ENCODE data around the gene SH3RF3. TPM values are rescaled to one million over a fixed set of nuclear protein-coding genes. Genes with fewer than 3 reads are reported as not detected.

SH3RF3 gene
- total and polyA plus RNA-seq, 10 of the 15 experiments (the other 5 are each of a cell fraction or from before 2014, with no cell fraction given), result 0.08 to 8.8 (median 2.3) TPM

GRCh38 chr2:109124982-109125592 lies 3.9 kb upstream of the SH3RF3 start (continued):
- TF ChIP-seq HSF1 (IDR thresholded peaks at IDR 0.05; ENCODE audit: low read depth, low read length) (no peak), RELA (IDR thresholded peaks at IDR 0.05; ENCODE audit: borderline replicate concordance, partially characterized antibody) (no peak), ZNF384 (IDR thresholded peaks at IDR 0.05; ENCODE audit: borderline replicate concordance, low read depth, low read length) (no peak), SUZ12 (IDR thresholded peaks at IDR 0.05; ENCODE audit: unreplicated experiment) (no peak), ZSCAN29 (IDR thresholded peaks at IDR 0.05) (no peak), NFIC (IDR thresholded peaks at IDR 0.05; ENCODE audit: low read depth, low read length) (no peak), REST (IDR thresholded peaks at IDR 0.05; ENCODE audit: low read depth, low read length) (no peak), EED (IDR thresholded peaks at IDR 0.05; ENCODE audit: low read depth) (no peak), SRF (IDR thresholded peaks at IDR 0.05; ENCODE audit: low read depth in 2 of 2, low read length in 2 of 2) (no peak), RB1 (IDR thresholded peaks at IDR 0.05; ENCODE audit: borderline replicate concordance) (no peak), SIX5 (IDR thresholded peaks at IDR 0.05; ENCODE audit: low read depth, low read length, severe bottlenecking) (no peak), FOXM1 (IDR thresholded peaks at IDR 0.05; ENCODE audit: low read depth, low read length) (no peak)

All from GM12878 (cell line).